ENCODE data around the gene ANXA11.
"Not testable (repeated sequence)": the region's sequence is repeated elsewhere in the genome, so short reads cannot be mapped to it uniquely, and the experiment has no call there.

- TF ChIP-seq CTCF (IDR thresholded peaks at IDR 0.05; ENCODE audit: insufficient read depth, low read depth, low read length); EZH2 (IDR thresholded peaks at IDR 0.05; ENCODE audit: insufficient read depth, low read length): not testable (repeated sequence)
Measured at GRCh38 chr10:80236457-80236856, 31.1 kb upstream of the ANXA11 start.

All from astrocyte (in vitro differentiated cells and primary cell).